GM21825 (cell line): Measurements from ENCODE around the gene RIIAD1.
"Not testable (repeated sequence)": the region's sequence is repeated elsewhere in the genome, so short reads cannot be mapped to it uniquely, and the experiment has no call there.

ENCODE experiments used
- ATAC-seq: cut with Tn5 transposase; IDR thresholded peaks from one replicate; pipeline ENCODE4 v1.9.1; 2021; ENCODE audit warnings: mild to moderate bottlenecking, moderate library complexity; ENCODE audit not compliant: unreplicated experiment

RIIAD1 gene

DNA sequence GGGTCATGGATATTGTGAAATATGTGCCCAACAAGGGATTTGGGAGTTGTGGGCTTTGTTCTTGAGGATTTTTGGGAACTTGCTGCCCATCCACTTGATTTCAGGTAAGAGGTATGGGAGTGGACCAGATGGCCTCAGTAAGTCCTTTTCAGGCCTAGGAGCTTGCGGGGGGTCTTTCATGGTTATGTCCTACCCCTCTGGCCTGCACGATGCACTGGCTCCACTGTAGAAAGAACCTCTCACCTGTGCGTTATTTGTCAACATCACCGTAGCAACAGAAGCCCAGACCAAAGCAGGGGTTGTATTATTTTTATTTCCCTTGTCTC lies 8.6 kb downstream of the RIIAD1 start:
- no peak for ATAC-seq

DNA sequence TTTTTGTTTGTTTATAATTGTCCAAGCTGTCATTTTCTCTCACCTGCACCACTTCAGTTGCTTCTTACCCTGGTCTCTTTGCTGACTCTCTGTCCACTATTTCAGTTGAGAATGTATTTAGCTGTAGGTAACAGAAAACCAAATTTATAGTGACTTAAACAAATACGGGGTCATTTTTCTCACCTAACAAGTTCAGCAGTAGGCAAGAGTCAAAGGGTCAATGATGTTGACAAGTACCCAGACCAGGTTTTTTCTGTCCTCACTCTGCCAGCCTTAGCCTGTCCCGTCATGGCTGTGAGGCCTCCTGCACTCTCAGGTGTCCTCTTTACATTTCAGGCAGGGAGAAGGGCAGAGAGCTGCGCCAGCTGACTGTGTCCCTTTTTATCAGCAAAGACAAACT lies 11.8 kb downstream of the RIIAD1 start:
- ATAC-seq, result no peak

DNA sequence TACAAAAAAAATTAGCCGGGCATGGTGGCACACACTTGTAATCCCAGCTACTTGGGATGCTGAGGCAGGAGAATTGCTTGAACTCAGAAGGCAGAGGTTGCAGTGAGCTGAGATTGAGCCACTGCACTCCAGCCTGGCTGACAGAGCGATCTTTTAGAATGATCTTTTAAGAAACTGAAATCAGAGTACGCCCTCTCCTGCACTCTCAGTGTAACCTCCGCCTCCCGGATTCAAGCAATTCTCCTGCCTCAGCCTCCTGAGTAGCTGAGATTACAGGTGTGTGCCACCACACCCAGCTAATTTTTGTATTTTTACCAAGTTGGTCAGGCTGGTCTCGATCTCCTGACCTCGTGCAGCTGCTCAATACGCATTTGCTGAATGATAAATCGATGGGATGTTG lies 12.7 kb downstream of the RIIAD1 start:
- ATAC-seq, result not testable (repeated sequence)

GRCh38 chr1:151737026-151737425 lies 15.7 kb downstream of the RIIAD1 start:
- ATAC-seq, result no peak

- ATAC-seq, result no peak
Measured at GRCh38 chr1:151737479-151737878, 16.2 kb downstream of the RIIAD1 start.

DNA sequence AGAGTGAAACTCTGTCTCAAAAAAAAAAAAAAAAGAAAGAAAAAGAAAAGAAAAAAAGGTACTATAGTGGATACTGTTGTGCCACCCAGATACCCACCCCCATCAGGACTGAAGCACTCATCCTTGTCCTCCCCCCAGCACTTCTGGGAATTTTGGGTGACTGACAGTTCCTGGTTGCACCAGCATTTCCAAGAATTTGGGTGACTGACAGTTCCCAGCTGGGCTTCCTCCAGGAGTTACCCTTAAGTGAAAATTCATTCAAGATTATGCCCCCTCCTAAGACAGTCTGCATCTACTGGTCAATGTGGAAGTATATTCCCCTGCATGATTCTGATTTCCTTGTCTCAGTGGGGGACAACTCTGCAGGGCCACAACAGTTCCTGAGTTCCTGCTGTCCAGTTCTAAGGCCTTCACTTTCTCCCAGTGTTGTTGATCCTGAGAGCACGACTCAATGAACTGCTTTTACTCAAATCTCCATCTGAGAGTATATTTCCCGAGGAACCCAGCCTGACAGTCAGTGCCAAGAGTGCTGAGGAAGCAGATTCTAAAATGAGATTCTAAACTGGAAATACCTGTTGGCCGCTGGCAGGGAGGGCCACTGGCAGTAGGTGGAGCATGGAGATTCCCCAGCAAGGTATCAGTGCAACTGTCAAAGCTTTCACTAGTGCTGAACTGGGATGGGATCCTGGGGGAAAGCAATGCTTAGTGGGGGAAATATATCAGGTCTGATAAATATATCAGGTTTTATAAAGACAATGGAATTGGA lies 18.5 kb downstream of the RIIAD1 start:
- ATAC-seq, result no peak

DNA sequence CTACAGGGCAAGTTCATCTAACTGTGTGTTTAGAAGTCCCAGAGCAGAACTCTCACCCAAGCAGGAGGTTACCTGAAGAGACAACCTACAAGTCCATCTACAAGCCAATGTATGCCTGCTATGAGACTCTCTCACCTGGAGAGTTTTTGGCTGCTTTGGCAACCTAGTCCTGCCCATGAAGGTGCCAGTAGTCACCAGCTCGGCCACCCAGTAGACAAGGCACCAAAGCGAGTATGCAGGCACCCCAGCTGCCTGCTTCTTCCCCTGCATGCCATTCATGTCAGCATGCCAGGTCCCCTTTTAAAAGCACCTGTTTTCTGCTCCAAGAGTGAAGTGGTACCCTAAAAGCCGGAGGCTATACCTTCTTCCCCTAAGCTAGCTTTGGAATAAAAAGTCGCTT lies 20.2 kb downstream of the RIIAD1 start:
- ATAC-seq, result no peak

GRCh38 chr1:151756291-151756690 lies 35.0 kb downstream of the RIIAD1 start:
- no peak for ATAC-seq

DNA sequence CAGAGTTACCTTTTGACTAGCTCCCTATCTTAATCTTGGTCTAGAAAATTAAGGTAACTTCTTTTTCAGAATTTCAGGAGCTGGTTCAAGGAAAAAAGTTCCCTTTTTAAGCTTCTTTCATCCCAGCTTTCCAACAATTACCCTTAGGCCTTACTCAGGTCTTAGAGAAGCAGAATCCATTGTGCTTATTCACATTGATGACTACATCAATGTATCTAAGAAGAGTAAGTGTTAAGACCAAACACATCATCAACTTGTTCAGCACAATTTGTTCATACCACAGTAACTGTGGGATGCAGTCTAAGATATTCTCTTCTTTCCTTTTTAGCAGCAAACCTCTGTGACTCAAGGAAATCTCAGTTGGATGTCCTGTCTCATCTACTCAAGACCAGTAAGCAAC lies 37.9 kb downstream of the RIIAD1 start:
- no peak for ATAC-seq

DNA sequence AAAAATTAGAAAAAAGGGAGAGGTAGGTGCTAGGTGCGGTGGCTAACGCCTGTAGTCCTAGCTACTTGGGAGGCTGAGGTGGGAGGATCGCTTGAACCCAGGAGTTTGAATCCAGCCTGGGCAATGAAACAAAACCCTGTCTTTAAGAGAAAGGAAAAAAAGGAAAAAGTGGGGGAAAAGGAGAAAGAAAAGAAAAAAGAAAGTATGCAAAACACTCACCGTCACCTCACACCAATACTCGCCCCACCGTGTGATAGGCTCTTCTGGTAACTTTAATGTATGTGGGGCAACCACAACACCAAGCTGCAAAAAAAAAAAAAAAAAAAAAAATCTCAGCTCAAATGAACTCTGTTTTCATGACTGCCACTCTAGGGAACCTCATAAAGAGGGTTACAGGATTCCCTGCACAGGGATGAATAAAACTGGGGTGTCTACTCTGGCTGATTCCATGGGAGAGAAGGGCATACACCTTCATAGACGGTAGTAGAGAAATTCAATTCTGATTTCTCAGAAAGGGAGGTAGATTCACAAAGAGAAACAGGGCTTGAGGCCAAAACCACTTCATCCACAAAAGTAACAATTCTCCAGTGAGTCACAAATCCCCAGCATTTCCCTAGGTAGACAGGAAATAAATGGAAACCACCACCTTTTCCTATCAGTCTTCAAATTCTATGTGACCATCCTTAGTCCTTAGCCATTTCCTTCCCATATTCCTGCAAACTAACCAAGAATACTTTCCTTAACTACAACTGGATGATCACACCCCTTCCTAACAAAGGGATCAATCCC lies 39.5 kb downstream of the RIIAD1 start:
- ATAC-seq, result no peak

DNA sequence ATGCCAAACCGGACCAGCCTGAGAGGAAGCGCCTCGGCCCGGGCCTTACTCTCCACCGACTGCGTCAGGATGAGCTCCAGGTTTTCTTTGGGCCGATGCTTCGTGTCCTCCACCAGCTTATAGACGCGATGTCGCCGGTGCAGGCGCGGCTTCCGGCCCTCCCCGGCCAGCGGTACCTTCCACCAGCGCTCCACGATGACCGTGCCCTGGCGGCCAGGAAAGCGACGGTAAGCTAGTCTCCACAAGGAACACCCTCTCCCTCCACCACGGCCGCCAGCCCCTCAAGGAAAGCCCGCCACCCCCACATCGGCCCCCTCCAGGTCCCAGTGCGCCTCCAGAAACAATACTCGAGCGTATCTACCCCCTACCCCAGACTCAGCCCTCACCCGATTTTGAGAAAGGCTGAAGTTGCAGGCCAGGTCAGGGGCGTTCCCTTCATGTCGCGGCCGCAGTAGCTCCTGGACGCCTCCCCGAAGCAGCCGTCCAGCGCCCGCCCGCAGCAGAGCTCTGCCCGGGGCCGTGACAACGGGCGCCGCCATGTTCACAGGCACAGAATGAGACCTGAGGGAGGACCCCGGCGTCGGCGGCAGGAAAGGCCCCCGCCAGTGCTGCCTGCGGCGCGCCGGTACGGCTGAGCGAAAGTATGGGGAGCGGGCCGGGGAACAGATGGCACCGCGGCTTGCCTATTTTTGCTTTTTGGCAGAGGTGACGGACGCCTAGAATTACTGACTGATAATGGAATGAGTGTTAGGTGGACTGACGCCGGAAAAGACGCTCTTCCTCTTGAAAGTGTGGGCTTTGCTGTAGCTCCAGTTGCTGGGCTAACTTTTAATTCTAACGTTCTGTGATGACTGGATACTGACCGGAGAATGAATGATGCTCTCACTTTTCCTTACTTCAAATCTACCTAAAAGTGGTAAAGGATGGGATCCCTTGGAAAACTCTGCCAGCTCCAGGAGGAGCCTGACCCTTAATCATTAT lies 41.9 kb downstream of the RIIAD1 start, which contains the start of gene MRPL9:
Gene MRPL9 (minus strand): TSS at position 556 of the 981 bp plus-strand sequence. CDS start 17 bp downstream, at position 539.
- ATAC-seq, result peak; percentile 96

DNA sequence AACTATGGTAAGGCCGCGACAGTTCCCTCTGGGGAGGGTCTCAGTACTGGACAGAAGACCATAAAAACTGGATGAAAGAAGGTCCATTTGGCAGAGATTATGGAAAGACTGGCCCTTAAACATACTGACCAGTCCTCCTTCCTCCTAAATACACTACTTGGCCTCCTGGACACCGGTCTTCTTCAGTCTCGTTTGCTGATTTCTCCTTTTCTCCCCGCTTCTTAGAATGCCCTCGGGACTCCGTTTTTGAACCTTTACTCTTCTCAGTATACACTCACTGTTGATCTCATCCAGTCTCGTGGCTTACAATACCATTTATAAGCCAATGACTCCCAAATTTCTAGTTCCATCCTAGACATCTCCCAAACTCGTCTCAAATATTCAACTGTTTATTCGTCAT lies 42.7 kb downstream of the RIIAD1 start:
- ATAC-seq, result no peak

GRCh38 chr1:151768351-151769066 lies 47.2 kb downstream of the RIIAD1 start:
- not testable (repeated sequence) for ATAC-seq

DNA sequence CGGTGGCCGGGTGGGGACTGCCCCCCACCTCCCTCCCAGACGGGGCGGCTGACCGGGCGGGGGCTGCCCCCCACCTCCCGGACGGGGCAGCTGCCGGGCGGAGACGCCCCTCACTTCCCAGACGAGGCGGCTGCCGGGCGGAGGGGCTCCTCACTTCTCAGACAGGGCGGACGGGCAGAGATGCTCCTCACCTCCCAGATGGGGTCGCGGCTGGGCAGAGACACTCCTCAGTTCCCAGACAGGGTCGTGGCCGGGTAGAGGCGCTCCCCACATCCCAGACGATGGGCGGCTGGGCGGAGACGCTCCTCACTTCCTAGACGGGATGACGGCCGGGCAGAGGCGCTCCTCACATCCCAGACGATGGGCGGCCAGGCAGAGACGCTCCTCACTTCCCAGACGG lies 47.9 kb downstream of the RIIAD1 start:
- not testable (repeated sequence) for ATAC-seq

- ATAC-seq, result no peak
Measured at GRCh38 chr1:151773702-151774101, 52.4 kb downstream of the RIIAD1 start.

GRCh38 chr1:151774256-151774922 lies 53.1 kb downstream of the RIIAD1 start:
- no peak for ATAC-seq

GRCh38 chr1:151775894-151776664 lies 54.8 kb downstream of the RIIAD1 start:
- no peak for ATAC-seq

DNA sequence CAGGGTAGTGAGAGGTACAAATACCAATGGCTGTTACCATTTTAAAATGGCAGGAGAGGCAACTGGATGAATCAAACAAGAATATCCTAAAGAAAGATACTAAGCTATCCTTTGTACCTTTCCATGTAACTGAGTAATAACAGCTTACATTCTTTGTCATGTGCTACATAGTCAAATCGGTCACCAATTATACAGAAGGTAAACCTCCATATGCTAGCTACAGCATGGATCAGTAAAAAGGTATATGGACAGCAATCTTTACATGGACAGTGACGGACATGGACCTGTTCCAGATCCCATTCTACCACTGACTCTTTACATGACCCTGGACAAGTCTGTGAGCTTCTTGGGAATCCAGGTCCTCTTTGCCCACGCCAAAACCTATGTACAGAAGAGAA lies 55.3 kb downstream of the RIIAD1 start:
- ATAC-seq, result no peak

DNA sequence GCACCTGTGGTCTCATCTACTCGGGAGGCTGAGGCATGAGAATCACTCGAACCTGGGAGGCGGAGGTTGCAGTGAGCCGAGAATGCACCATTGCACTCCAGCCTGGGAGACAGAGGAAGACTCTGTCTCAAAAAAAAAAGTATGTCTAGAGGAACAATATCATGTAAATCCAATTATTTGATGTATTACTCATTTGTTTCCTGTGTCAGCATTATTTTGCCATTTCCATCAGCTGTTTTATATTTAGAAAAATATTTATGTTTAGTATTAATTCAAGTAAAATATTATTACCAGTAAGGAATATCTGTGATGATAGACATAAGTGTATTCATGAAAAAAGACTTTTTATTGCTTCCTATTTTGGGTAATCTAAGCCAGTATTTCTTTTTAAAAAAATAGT lies 56.0 kb downstream of the RIIAD1 start:
- no peak for ATAC-seq
